CD4-positive, alpha-beta memory T cell (primary cell): Measurements from ENCODE around the gene RFC3. TPM values are rescaled to one million over a fixed set of nuclear protein-coding genes. Genes with fewer than 3 reads are reported as not detected.

Experiments
- CTCF ChIA-PET: fragments of 350-600 bp; sonication (Branson Sonifier 250); formaldehyde crosslinking; loops from one replicate; lab custom pipeline; 2021; ENCODE audit warnings: inconsistent platforms; ENCODE audit not compliant: partially characterized antibody; lab: Charles Lee
- POLR2A ChIA-PET: fragments of 350-600 bp; sonication (Branson Sonifier 250); formaldehyde crosslinking; loops from one replicate; lab custom pipeline; 2021; ENCODE audit not compliant: partially characterized antibody; lab: Charles Lee
- DNase-seq, 5 donors: peaks; one replicate each; pipeline versions ENCODE4 v3.0.0 to v3.0.0-alpha.2; 2020 to 2022; ENCODE audit warnings: mixed read lengths in 1 of 5
- H3K27ac ChIP-seq: one replicate; pipeline ENCODE4 v1.7.0; 2013; ENCODE audit warnings: low read depth, low read length
- H3K27me3 ChIP-seq: 2 replicates; pipeline ENCODE4 v1.7.0; 2013; ENCODE audit warnings: mild to moderate bottlenecking, low read length, moderate library complexity; ENCODE audit not compliant: insufficient read depth
- H3K36me3 ChIP-seq: 2 replicates; pipeline ENCODE4 v1.7.0; 2013; ENCODE audit warnings: mild to moderate bottlenecking, low read length, moderate library complexity; ENCODE audit not compliant: insufficient read depth
- H3K4me1 ChIP-seq: 2 replicates; pipeline ENCODE4 v1.7.0; 2013; ENCODE audit warnings: mild to moderate bottlenecking, low read length, moderate library complexity; ENCODE audit not compliant: insufficient read depth
- H3K4me3 ChIP-seq, 2 donors: one replicate each; pipeline ENCODE4 v1.7.0; 2013; ENCODE audit warnings: low read length in 2 of 2, mild to moderate bottlenecking in 1 of 2
- H3K9me3 ChIP-seq, 2 donors: one replicate each; pipeline ENCODE4 v1.7.0; 2013; ENCODE audit warnings: low read length in 2 of 2, control low read depth in 1 of 2; ENCODE audit not compliant: control insufficient read depth in 1 of 2
- H3K27ac Mint-ChIP-seq, 7 donors: one replicate each; pipeline ENCODE4 v1.8.0; 2020 to 2021; ENCODE audit warnings: mixed read lengths in 7 of 7, mild to moderate bottlenecking in 6 of 7, inconsistent platforms in 3 of 7, moderate library complexity in 3 of 7
- H3K27me3 Mint-ChIP-seq, 2 donors: one replicate each; pipeline ENCODE4 v1.8.0; 2020 to 2021; ENCODE audit warnings: mixed read lengths in 2 of 2
- H3K36me3 Mint-ChIP-seq, 2 donors: one replicate each; pipeline ENCODE4 v1.8.0; 2020 to 2021; ENCODE audit warnings: mixed read lengths in 2 of 2, inconsistent platforms in 1 of 2, mild to moderate bottlenecking in 1 of 2
- H3K4me1 Mint-ChIP-seq, 4 donors: one replicate each; pipeline ENCODE4 v1.8.0; 2020 to 2021; ENCODE audit warnings: mixed read lengths in 4 of 4, mild to moderate bottlenecking in 1 of 4
- H3K4me3 Mint-ChIP-seq, 8 donors: one replicate each; pipeline ENCODE4 v1.8.0; 2020 to 2021; ENCODE audit warnings: mixed read lengths in 8 of 8, mild to moderate bottlenecking in 7 of 8, moderate library complexity in 6 of 8, inconsistent platforms in 3 of 8
- H3K9me3 Mint-ChIP-seq, 8 donors: one replicate each; pipeline ENCODE4 v1.8.0; 2020 to 2021; ENCODE audit warnings: mixed read lengths in 8 of 8, mild to moderate bottlenecking in 5 of 8, inconsistent platforms in 3 of 8, moderate library complexity in 1 of 8
- intact Hi-C: fragments of 100-400 bp; cut with micrococcal nuclease; formaldehyde crosslinking; loops from one replicate; pipeline ENCODE4 v1.15.1; 2023
- polyA plus RNA-seq, 2 donors: library from polyadenylated mRNA; unstranded; fragments of 300-500 nt; fragmentation: Illumina TruSeq; gene quantifications; one replicate each; pipeline ENCODE4 v1.2.3, GENCODE V29; 2021
- total RNA-seq, 2 experiments: library from RNA; stranded (reverse); gene quantifications; one replicate each; pipeline ENCODE4 v1.2.3, GENCODE V29; 2021

Gene RFC3
- total and polyA plus RNA-seq, 4 experiments from 2014 or later, result 4.1 to 5.1 (median 4.9) TPM

GRCh38 chr13:33849211-33849610 lies 31.3 kb downstream of the RFC3 start:
- no peak overlapping the region for H3K27ac Mint-ChIP-seq

GRCh38 chr13:33855371-33855895 lies 37.5 kb downstream of the RFC3 start:
- H3K27me3 Mint-ChIP-seq, result no peaks in the 10 kb centered on the region
- Histone ChIP-seq H3K4me3 (no peak overlapping the region), H3K4me1 (no peaks in the 10 kb centered on the region), H3K9me3 (no peaks in the 10 kb centered on the region), H3K36me3 (no peaks in the 10 kb centered on the region), H3K27me3 (no peaks in the 10 kb centered on the region), H3K27ac (no peak overlapping the region)
- peaks cover 0 to 3% (median 0%) of the 10 kb centered on the region in 8 donors for H3K9me3 Mint-ChIP-seq
- ChIA-PET CTCF (no interaction called here), POLR2A (no interaction called here)
- intact Hi-C loops, result no loop called here
- peaks cover 2 to 4% of the 10 kb centered on the region in 2 donors for H3K36me3 Mint-ChIP-seq
- H3K27ac Mint-ChIP-seq, result no peak overlapping the region
- DNase-seq, result no peak
- no peak overlapping the region for H3K4me3 Mint-ChIP-seq
- no peaks in the 10 kb centered on the region for H3K4me1 Mint-ChIP-seq

More at GRCh38 chr13:33849211-33849610, 31.3 kb downstream of the RFC3 start:
- no peaks in the 10 kb centered on the region for H3K4me1 Mint-ChIP-seq
- Histone ChIP-seq H3K4me3 (no peak overlapping the region), H3K36me3 (no peaks in the 10 kb centered on the region), H3K27ac (no peak overlapping the region), H3K27me3 (no peaks in the 10 kb centered on the region), H3K9me3 (no peaks in the 10 kb centered on the region), H3K4me1 (no peaks in the 10 kb centered on the region)
- no peak for DNase-seq
- peaks cover 5 to 42% of the 10 kb centered on the region in 2 donors for H3K36me3 Mint-ChIP-seq
- no peak overlapping the region for H3K4me3 Mint-ChIP-seq
- no peaks in the 10 kb centered on the region for H3K9me3 Mint-ChIP-seq
- ChIA-PET POLR2A (no interaction called here), CTCF (no interaction called here)
- intact Hi-C loops, result no loop called here
- H3K27me3 Mint-ChIP-seq, result no peaks in the 10 kb centered on the region

GRCh38 chr13:33859691-33860303 lies 41.8 kb downstream of the RFC3 start:
- Mint-ChIP-seq H3K36me3 (peaks cover 2 to 4% of the 10 kb centered on the region in 2 donors), H3K27me3 (no peaks in the 10 kb centered on the region), H3K4me3 (no peak overlapping the region), H3K27ac (no peak overlapping the region), H3K4me1 (no peaks in the 10 kb centered on the region), H3K9me3 (peaks cover 0 to 2% (median 0%) of the 10 kb centered on the region in 8 donors)
- intact Hi-C loops, result no loop called here
- ChIA-PET CTCF (no interaction called here), POLR2A (no interaction called here)
- no peaks in the 10 kb centered on the region for H3K27me3 ChIP-seq
- no peaks in the 10 kb centered on the region for H3K36me3 ChIP-seq
- no peak for DNase-seq
- no peak overlapping the region for H3K27ac ChIP-seq
- no peak overlapping the region for H3K4me3 ChIP-seq
- no peaks in the 10 kb centered on the region for H3K9me3 ChIP-seq
- no peaks in the 10 kb centered on the region for H3K4me1 ChIP-seq

DNA sequence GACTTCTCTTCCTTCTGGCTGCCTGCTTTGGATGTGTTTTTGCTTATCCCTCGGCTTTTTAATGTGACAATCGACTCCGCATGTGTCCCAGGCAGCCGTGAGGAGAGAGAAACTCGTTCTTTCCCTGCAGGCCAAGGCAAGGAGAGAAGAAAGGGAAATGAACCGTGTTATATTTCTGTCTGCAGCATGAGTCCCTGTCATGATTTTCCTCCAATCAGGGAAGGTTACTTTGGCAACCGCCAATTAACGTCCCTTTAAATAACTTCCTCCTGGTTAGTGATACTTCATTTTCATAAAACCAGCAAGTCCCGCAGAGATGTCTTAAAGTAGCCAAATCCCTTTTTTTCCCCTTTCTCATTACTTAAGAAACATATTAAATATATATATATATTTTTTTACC lies 42.6 kb downstream of the RFC3 start:
- Mint-ChIP-seq H3K9me3 (no peaks in the 10 kb centered on the region), H3K27ac (no peak overlapping the region), H3K27me3 (no peaks in the 10 kb centered on the region), H3K4me3 (no peak overlapping the region), H3K36me3 (peaks cover 2 to 4% of the 10 kb centered on the region in 2 donors), H3K4me1 (no peaks in the 10 kb centered on the region)
- intact Hi-C loops, result no loop called here
- POLR2A ChIA-PET, result no interaction called here
- Histone ChIP-seq H3K9me3 (no peaks in the 10 kb centered on the region), H3K27me3 (no peaks in the 10 kb centered on the region), H3K4me1 (no peaks in the 10 kb centered on the region), H3K27ac (no peak overlapping the region), H3K36me3 (no peaks in the 10 kb centered on the region), H3K4me3 (no peak overlapping the region)
- DNase-seq, result no peak
- CTCF ChIA-PET, result no interaction called here

GRCh38 chr13:33862016-33862415 lies 44.1 kb downstream of the RFC3 start:
- Histone ChIP-seq H3K9me3 (no peaks in the 10 kb centered on the region), H3K27me3 (no peaks in the 10 kb centered on the region), H3K36me3 (no peaks in the 10 kb centered on the region), H3K27ac (no peak overlapping the region), H3K4me3 (no peak overlapping the region), H3K4me1 (no peaks in the 10 kb centered on the region)
- no peak for DNase-seq
- Mint-ChIP-seq H3K36me3 (no peaks in the 10 kb centered on the region), H3K9me3 (no peaks in the 10 kb centered on the region), H3K27ac (no peak overlapping the region), H3K27me3 (no peaks in the 10 kb centered on the region), H3K4me3 (no peak overlapping the region), H3K4me1 (no peaks in the 10 kb centered on the region)
- intact Hi-C loops, result no loop called here
- CTCF ChIA-PET, result no interaction called here
- POLR2A ChIA-PET, result no interaction called here

DNA sequence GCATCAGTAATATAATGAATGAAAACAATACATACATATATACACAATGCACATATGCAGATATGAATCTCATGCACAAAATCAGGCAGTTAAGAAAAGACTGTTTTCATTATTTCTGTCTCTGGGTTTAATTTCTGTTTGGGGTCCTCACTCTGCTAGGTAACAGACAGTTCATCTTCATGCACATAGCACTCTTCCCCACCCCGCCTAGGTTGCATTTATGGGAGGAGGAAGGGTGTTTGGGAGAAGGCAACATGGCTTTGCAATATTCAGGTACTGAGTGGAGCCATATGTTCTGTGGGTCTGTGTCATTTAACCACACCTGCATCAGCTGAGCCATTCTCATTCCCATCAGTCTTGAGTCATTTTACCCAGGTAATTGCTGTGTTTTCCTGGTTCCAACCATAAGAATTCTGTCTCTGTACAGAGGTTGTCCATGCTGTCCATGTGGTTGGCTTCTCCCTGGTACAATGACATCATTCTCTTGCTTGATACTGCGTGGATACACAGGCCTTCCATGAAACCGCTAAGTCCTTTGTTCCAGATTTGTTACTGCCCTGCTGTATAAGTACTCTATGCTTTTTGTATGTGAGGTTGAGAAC lies 45.3 kb downstream of the RFC3 start:
- Histone ChIP-seq H3K4me1 (no peaks in the 10 kb centered on the region), H3K27ac (no peak overlapping the region), H3K9me3 (no peaks in the 10 kb centered on the region), H3K27me3 (no peaks in the 10 kb centered on the region), H3K36me3 (no peaks in the 10 kb centered on the region), H3K4me3 (no peak overlapping the region)
- Mint-ChIP-seq H3K9me3 (no peaks in the 10 kb centered on the region), H3K36me3 (peaks cover 0 to 5% of the 10 kb centered on the region in 2 donors), H3K4me1 (no peaks in the 10 kb centered on the region), H3K27me3 (no peaks in the 10 kb centered on the region), H3K27ac (no peak overlapping the region), H3K4me3 (no peak overlapping the region)
- DNase-seq, result no peak
- intact Hi-C loops, result no loop called here
- ChIA-PET POLR2A (no interaction called here), CTCF (no interaction called here)

- Histone ChIP-seq H3K27me3 (no peaks in the 10 kb centered on the region), H3K4me3 (no peak overlapping the region), H3K9me3 (no peaks in the 10 kb centered on the region), H3K4me1 (no peaks in the 10 kb centered on the region), H3K36me3 (no peaks in the 10 kb centered on the region), H3K27ac (no peak overlapping the region)
- H3K4me1 Mint-ChIP-seq, result no peaks in the 10 kb centered on the region
- CTCF ChIA-PET, result no interaction called here
- H3K27ac Mint-ChIP-seq, result no peak overlapping the region
- H3K36me3 Mint-ChIP-seq, result peaks cover 0 to 14% of the 10 kb centered on the region in 2 donors
- no peaks in the 10 kb centered on the region for H3K27me3 Mint-ChIP-seq
- POLR2A ChIA-PET, result no interaction called here
- no peak for DNase-seq
- intact Hi-C loops, result no loop called here
- no peak overlapping the region for H3K4me3 Mint-ChIP-seq
- H3K9me3 Mint-ChIP-seq, result no peaks in the 10 kb centered on the region
Measured at GRCh38 chr13:33865945-33866344, 48.0 kb downstream of the RFC3 start.
